ENCODE measurements around the gene KCNE1.
"Not testable (repeated sequence)": the region's sequence is repeated elsewhere in the genome, so short reads cannot be mapped to it uniquely, and the experiment has no call there.

Gene KCNE1

GRCh38 chr21:34511787-34512455 lies at the start of gene KCNE1:
Gene KCNE1, minus strand, starts transcription at chr21:34512210. Its CDS starts 62,576 bp downstream, at chr21:34449634.
- no peak for DNase-seq (ENCODE audit: low read depth)

GRCh38 chr21:34561806-34562205 lies 49.8 kb upstream of the KCNE1 start:
- DNase-seq (ENCODE audit: low read depth): no peak

GRCh38 chr21:34560609-34561008 lies 48.6 kb upstream of the KCNE1 start:
- no peak for DNase-seq (ENCODE audit: low read depth)

- no peak for DNase-seq (ENCODE audit: low read depth)
Observed at GRCh38 chr21:34560021-34560420, 48.0 kb upstream of the KCNE1 start.

- DNase-seq (ENCODE audit: low read depth): no peak
Observed at GRCh38 chr21:34559089-34559631, 47.1 kb upstream of the KCNE1 start.

- no peak for DNase-seq (ENCODE audit: low read depth)
Observed at GRCh38 chr21:34558166-34558565, 46.2 kb upstream of the KCNE1 start.

- no peak for DNase-seq (ENCODE audit: low read depth)
Observed at GRCh38 chr21:34557261-34557660, 45.3 kb upstream of the KCNE1 start.

GRCh38 chr21:34554670-34555069 lies 42.7 kb upstream of the KCNE1 start:
- DNase-seq (ENCODE audit: low read depth): not testable (repeated sequence)

GRCh38 chr21:34554227-34554626 lies 42.2 kb upstream of the KCNE1 start:
- DNase-seq (ENCODE audit: low read depth): no peak

- no peak for DNase-seq (ENCODE audit: low read depth)
Observed at GRCh38 chr21:34553151-34553952, 41.3 kb upstream of the KCNE1 start.

GRCh38 chr21:34552360-34553098 lies 40.5 kb upstream of the KCNE1 start:
- no peak for DNase-seq (ENCODE audit: low read depth)

- DNase-seq (ENCODE audit: low read depth): no peak
Observed at GRCh38 chr21:34550182-34550799, 38.3 kb upstream of the KCNE1 start.

- DNase-seq (ENCODE audit: low read depth): no peak
Observed at GRCh38 chr21:34548781-34549376, 36.9 kb upstream of the KCNE1 start.

GRCh38 chr21:34546542-34546941 lies 34.5 kb upstream of the KCNE1 start:
- DNase-seq (ENCODE audit: low read depth): no peak

GRCh38 chr21:34545079-34545884 lies 33.3 kb upstream of the KCNE1 start:
- DNase-seq (ENCODE audit: low read depth): no peak

- DNase-seq (ENCODE audit: low read depth): peak; percentile 40
Observed at GRCh38 chr21:34544032-34544496, 32.1 kb upstream of the KCNE1 start.

- no peak for DNase-seq (ENCODE audit: low read depth)
Observed at GRCh38 chr21:34543017-34543416, 31.0 kb upstream of the KCNE1 start.

- no peak for DNase-seq (ENCODE audit: low read depth)
Observed at GRCh38 chr21:34540206-34540605, 28.2 kb upstream of the KCNE1 start.

- DNase-seq (ENCODE audit: low read depth): no peak
Observed at GRCh38 chr21:34537838-34538237, 25.8 kb upstream of the KCNE1 start.

GRCh38 chr21:34536820-34537219 lies 24.8 kb upstream of the KCNE1 start:
- DNase-seq (ENCODE audit: low read depth): no peak

- no peak for DNase-seq (ENCODE audit: low read depth)
Observed at GRCh38 chr21:34536311-34536710, 24.3 kb upstream of the KCNE1 start.
